Transverse colon (tissue), 4 donors: Measurements from ENCODE around the gene GPT2. TPM values are rescaled to one million over a fixed set of nuclear protein-coding genes. Genes with fewer than 3 reads are reported as not detected.

ENCODE experiments used
- DNase-seq: peaks from one replicate; pipeline ENCODE4 v3.0.0-alpha.2; 2019
- H3K27ac ChIP-seq, 4 donors: fragments of 200-600 bp; sonication (generic); 2 replicates each; pipeline ENCODE4 v1.5.1; 2016 to 2018; ENCODE audit warnings: inconsistent platforms in 4 of 4
- H3K27me3 ChIP-seq: fragments of 200-600 bp; sonication (generic); 2 replicates; pipeline ENCODE4 v1.5.1; 2017; ENCODE audit warnings: inconsistent platforms
- H3K36me3 ChIP-seq, 4 donors: fragments of 200-600 bp; sonication (generic); 2 replicates each; pipeline ENCODE4 v1.5.1; 2017 to 2019; ENCODE audit warnings: inconsistent platforms in 4 of 4
- H3K4me1 ChIP-seq, 4 donors: fragments of 200-600 bp; sonication (generic); 2 replicates each; pipeline ENCODE4 v1.5.1; 2017 to 2020; ENCODE audit warnings: inconsistent platforms in 4 of 4
- H3K4me3 ChIP-seq, 4 donors: fragments of 200-600 bp; sonication (generic); 1 replicate in 1 of 4; 2 replicates in 3 of 4; pipeline versions ENCODE4 v1.5.1 to v1.6.1; 2017 to 2019; ENCODE audit warnings: inconsistent platforms in 4 of 4
- H3K9me3 ChIP-seq, 2 donors: fragments of 200-600 bp; sonication (generic); 2 replicates each; pipeline ENCODE4 v1.5.1; 2017 to 2019; ENCODE audit warnings: inconsistent platforms in 2 of 2
- CTCF ChIP-seq, 5 experiments: fragments of 200-600 bp in 3 of 5; fragments of 450-650 bp in 2 of 5; sonication (generic) in 3 of 5; IDR thresholded peaks; 1 replicate in 2 of 5; 2 replicates in 3 of 5; pipeline ENCODE4 v1.5.1; 2016 to 2017; ENCODE audit warnings: antibody characterized with exemption in 5 of 5, inconsistent platforms in 3 of 5, mild to moderate bottlenecking in 2 of 5, moderate library complexity in 1 of 5
- EP300 ChIP-seq: sonication (generic); formaldehyde crosslinking; IDR thresholded peaks from one replicate; pipeline ENCODE4 v1.6.1; 2017; ENCODE audit warnings: antibody characterized with exemption, low read depth
- POLR2A ChIP-seq: fragments of 450-650 bp; IDR thresholded peaks from one replicate; pipeline ENCODE4 v1.6.1; 2016; ENCODE audit warnings: antibody characterized with exemption, mild to moderate bottlenecking, moderate library complexity
- POLR2AphosphoS5 ChIP-seq, 3 donors: sonication (generic); formaldehyde crosslinking; IDR thresholded peaks; one replicate each; pipeline ENCODE4 v1.6.1; 2016; ENCODE audit warnings: antibody characterized with exemption in 3 of 3
- WGBS, 2 donors: methylation state at CpG; one replicate each; pipeline ENCODE4 v1.1.5; 2018; ENCODE audit warnings: low coverage in 1 of 2; 5-methylcytosine and 5-hydroxymethylcytosine counted together
- in situ Hi-C, 4 donors: fragments of 200-750 bp; cut with MboI; loops; one replicate each; pipeline versions ENCODE4 v1.15.0 to v1.15.1; 2017; ENCODE audit warnings: low sequenced_read_pairs in 3 of 4, low pct_ligation_motif_present in 1 of 4, low pct_unique_long_range_greater_than_20kb in 1 of 4
- intact Hi-C: fragments of 100-400 bp; cut with DNase I; formaldehyde crosslinking; loops from one replicate; pipeline ENCODE4 v1.15.1; 2023; ENCODE audit warnings: low total_unique reads
- total RNA-seq, 4 donors: library from RNA; depleted of rRNA; stranded (reverse); fragments of >200 nt; gene quantifications; one replicate each; pipeline ENCODE4 v1.1.0, GENCODE V29; 2016

Gene GPT2
- total RNA-seq, 4 donors from 2014 or later: 10.9 to 29.5 (median 16.9) TPM

- DNase-seq: peak; percentile 84
- no peak for TF ChIP-seq EP300
- TF ChIP-seq CTCF (IDR thresholded peaks at IDR 0.05): peak; percentile 76 to 84 (median 79)
- Histone ChIP-seq H3K36me3 (no peaks in the 10 kb centered on the region), H3K27me3 (no peaks in the 10 kb centered on the region), H3K4me3 (no peak overlapping the region), H3K4me1 (peaks cover 4 to 17% (median 5%) of the 10 kb centered on the region in 4 donors), H3K27ac (no peak overlapping the region), H3K9me3 (no peaks in the 10 kb centered on the region)
- in situ Hi-C loops: no loop called here
- intact Hi-C loops: loop anchor here (2.0 kb wide), 1 partner anchor 55 kb away; no protein-coding TSS in a partner anchor
- 24% methylated on average over 5 of the region's 5 CpGs; no CpG with 5 or more reads in 1 of the 2 donors for WGBS, 2 donors
These were observed 30.3 kb upstream of the GPT2 start for GRCh38 chr16:46853713-46854443.

- no peak for DNase-seq
- Histone ChIP-seq H3K9me3 (no peaks in the 10 kb centered on the region), H3K27ac (no peak overlapping the region), H3K4me3 (no peak overlapping the region), H3K27me3 (no peaks in the 10 kb centered on the region), H3K36me3 (no peaks in the 10 kb centered on the region), H3K4me1 (peaks cover 4 to 17% (median 5%) of the 10 kb centered on the region in 4 donors)
- in situ Hi-C loops (loop anchor here in 2 of 4 donors (5.0 kb wide), 1 partner anchor 57 kb away; no protein-coding TSS in a partner anchor), intact Hi-C loops (no loop called here)
- WGBS, 2 donors: 80 to 85% methylated on average over 1 to 2 of the region's 2 CpGs
- no peak for TF ChIP-seq POLR2AphosphoS5 (IDR thresholded peaks at IDR 0.05)
- no peak for TF ChIP-seq EP300
These were observed 29.3 kb upstream of the GPT2 start for GRCh38 chr16:46854846-46855245.

GRCh38 chr16:46855389-46855788 is 28.8 kb upstream of the GPT2 start:
- peaks cover 4 to 15% (median 5%) of the 10 kb centered on the region in 4 donors for H3K4me1 ChIP-seq
- H3K36me3 ChIP-seq: no peaks in the 10 kb centered on the region
- H3K9me3 ChIP-seq: no peaks in the 10 kb centered on the region
- no peak for TF ChIP-seq POLR2A
- no peak for TF ChIP-seq POLR2AphosphoS5 (IDR thresholded peaks at IDR 0.05)
- TF ChIP-seq EP300: no peak
- no peak for TF ChIP-seq CTCF (IDR thresholded peaks at IDR 0.05)
- no peaks in the 10 kb centered on the region for H3K27me3 ChIP-seq
- intact Hi-C loops (no loop called here), in situ Hi-C loops (loop anchor here in 2 of 4 donors (5.0 kb wide), 1 partner anchor 57 kb away; no protein-coding TSS in a partner anchor)
- no peak overlapping the region for H3K27ac ChIP-seq
- 73 to 84% methylated on average over 4 of the region's 4 CpGs for WGBS, 2 donors
- no peak for DNase-seq
- no peak overlapping the region for H3K4me3 ChIP-seq

- Histone ChIP-seq H3K27ac (no peak overlapping the region), H3K4me1 (peaks cover 4 to 10% (median 5%) of the 10 kb centered on the region in 4 donors), H3K9me3 (no peaks in the 10 kb centered on the region), H3K27me3 (no peaks in the 10 kb centered on the region), H3K4me3 (no peak overlapping the region), H3K36me3 (no peaks in the 10 kb centered on the region)
- DNase-seq: no peak
- WGBS, 2 donors: 34 to 41% methylated on average over 6 of the region's 6 CpGs
- TF ChIP-seq POLR2A: no peak
- peak; percentile 44 to 59 (median 48) for TF ChIP-seq CTCF (IDR thresholded peaks at IDR 0.05)
- intact Hi-C loops: no loop called here
- in situ Hi-C loops: loop anchor here in 2 of 4 donors (5.0 kb wide), 1 partner anchor 55 kb away; no protein-coding TSS in a partner anchor
These were observed 26.7 kb upstream of the GPT2 start for GRCh38 chr16:46857368-46857945.
